Measurements from ENCODE around the gene FBXO11.

DNA sequence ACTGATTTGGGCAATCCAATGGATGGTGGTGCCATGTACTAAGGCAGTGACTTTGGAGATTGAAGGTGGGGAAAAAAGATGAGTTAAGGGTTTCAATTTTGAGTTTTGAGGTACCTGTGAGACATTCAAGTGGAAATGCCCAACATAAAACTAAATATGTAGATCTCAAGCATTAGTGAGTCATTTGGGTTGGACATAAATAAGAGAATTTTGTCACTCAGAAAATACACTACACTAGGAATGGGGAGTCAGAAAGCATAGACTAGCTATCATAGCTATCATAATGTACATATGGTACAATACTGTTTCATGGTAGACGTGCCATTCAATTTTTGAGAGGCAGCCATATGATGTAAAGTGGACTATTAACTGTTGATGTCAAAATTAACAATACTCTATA is 56.1 kb downstream of the FBXO11 start:
- no peak for TF ChIP-seq GATA3 (IDR thresholded peaks at IDR 0.05; ENCODE audit: low read depth, low read length)
- TF ChIP-seq GATA2 (IDR thresholded peaks at IDR 0.05; ENCODE audit: low read depth, low read length): no peak

Measured in SH-SY5Y (cell line).